SJSA1 (cell line): ENCODE measurements around the gene TNRC6B. TPM values are rescaled to one million over a fixed set of nuclear protein-coding genes. Genes with fewer than 3 reads are reported as not detected.

ENCODE experiments used
- DNase-seq, 2 experiments: peaks; one replicate each; pipeline ENCODE4 v3.0.0-alpha.2; 2015 to 2020; ENCODE audit warnings: low spot score in 2 of 2, low read depth in 1 of 2
- H3K27ac ChIP-seq: fragments of 250-450 bp; sonication (Bioruptor Pico); 2 replicates; pipeline ENCODE4 v1.5.1; 2020; ENCODE audit warnings: mild to moderate bottlenecking, moderate library complexity
- H3K27me3 ChIP-seq: fragments of 250-450 bp; sonication (Bioruptor Pico); replicated peaks from 2 replicates; pipeline ENCODE4 v1.5.1; 2020; ENCODE audit warnings: mild to moderate bottlenecking, moderate library complexity
- H3K36me3 ChIP-seq: fragments of 250-450 bp; sonication (Bioruptor Pico); 2 replicates; pipeline ENCODE4 v1.5.1; 2020; ENCODE audit warnings: mild to moderate bottlenecking
- H3K4me1 ChIP-seq: fragments of 250-450 bp; sonication (Bioruptor Pico); replicated peaks from 2 replicates; pipeline ENCODE4 v1.6.1; 2021; ENCODE audit warnings: mild to moderate bottlenecking
- H3K4me3 ChIP-seq: fragments of 250-450 bp; sonication (Bioruptor Pico); 2 replicates; pipeline ENCODE4 v1.5.1; 2020; ENCODE audit warnings: mild to moderate bottlenecking
- H3K9me3 ChIP-seq: fragments of 250-450 bp; sonication (Bioruptor Pico); replicated peaks from 2 replicates; pipeline ENCODE4 v1.5.1; 2020; ENCODE audit warnings: mild to moderate bottlenecking
- total RNA-seq: library from RNA; depleted of rRNA; stranded (reverse); fragments of >200 nt; shearing (Covaris generic); gene quantifications from 2 replicates; pipeline ENCODE4 v1.2.3, GENCODE V29; 2014

The TNRC6B gene
- total RNA-seq, 1 experiment from 2014 or later: 16.6 TPM

GRCh38 chr22:40231618-40232313 is 54.0 kb downstream of the TNRC6B start:
- Histone ChIP-seq H3K4me1 (no peaks in the 10 kb centered on the region), H3K27me3 (no peaks in the 10 kb centered on the region), H3K36me3 (peaks cover 16% of the 10 kb centered on the region), H3K9me3 (0 out of 2 replicates have a peak, but pooled peaks cover 2% of the 10 kb centered on the region), H3K27ac (no peak overlapping the region), H3K4me3 (no peak overlapping the region)
- DNase-seq: no peak

- no peak overlapping the region for H3K27ac ChIP-seq
- no peak overlapping the region for H3K4me3 ChIP-seq
- H3K9me3 ChIP-seq: 0 out of 2 replicates have a peak, but pooled peaks cover 2% of the 10 kb centered on the region
- no peaks in the 10 kb centered on the region for H3K27me3 ChIP-seq
- no peaks in the 10 kb centered on the region for H3K4me1 ChIP-seq
- DNase-seq: no peak
- peaks cover 24% of the 10 kb centered on the region for H3K36me3 ChIP-seq
These were observed 54.9 kb downstream of the TNRC6B start for GRCh38 chr22:40232624-40233023.

GRCh38 chr22:40233886-40234285 is 56.2 kb downstream of the TNRC6B start:
- no peak for DNase-seq
- no peak overlapping the region for H3K4me3 ChIP-seq

GRCh38 chr22:40234658-40235057 is 56.9 kb downstream of the TNRC6B start:
- peaks cover 19% of the 10 kb centered on the region for H3K4me1 ChIP-seq
- H3K27me3 ChIP-seq: no peaks in the 10 kb centered on the region
- no peak for DNase-seq
- H3K4me3 ChIP-seq: no peak overlapping the region
- peaks cover 24% of the 10 kb centered on the region for H3K36me3 ChIP-seq
- no peak overlapping the region for H3K27ac ChIP-seq
- H3K9me3 ChIP-seq: 0 out of 2 replicates have a peak, but pooled peaks cover 2% of the 10 kb centered on the region

More at GRCh38 chr22:40233886-40234285, 56.2 kb downstream of the TNRC6B start:
- Histone ChIP-seq H3K36me3 (peaks cover 25% of the 10 kb centered on the region), H3K27me3 (no peaks in the 10 kb centered on the region), H3K4me1 (peaks cover 12% of the 10 kb centered on the region), H3K27ac (no peak overlapping the region), H3K9me3 (0 out of 2 replicates have a peak, but pooled peaks cover 2% of the 10 kb centered on the region)

- H3K9me3 ChIP-seq: 0 out of 2 replicates have a peak, but pooled peaks cover 2% of the 10 kb centered on the region
- no peak overlapping the region for H3K4me3 ChIP-seq
- H3K27ac ChIP-seq: no peak overlapping the region
- H3K4me1 ChIP-seq: peaks cover 24% of the 10 kb centered on the region
- no peak for DNase-seq
- no peaks in the 10 kb centered on the region for H3K27me3 ChIP-seq
- H3K36me3 ChIP-seq: peaks cover 21% of the 10 kb centered on the region
These were observed 57.6 kb downstream of the TNRC6B start for GRCh38 chr22:40235308-40235707.

GRCh38 chr22:40236131-40236665 is 58.5 kb downstream of the TNRC6B start:
- Histone ChIP-seq H3K27ac (no peak overlapping the region), H3K4me3 (no peak overlapping the region), H3K4me1 (peaks cover 33% of the 10 kb centered on the region), H3K27me3 (no peaks in the 10 kb centered on the region), H3K9me3 (0 out of 2 replicates have a peak, but pooled peaks cover 2% of the 10 kb centered on the region), H3K36me3 (peaks cover 21% of the 10 kb centered on the region)
- no peak for DNase-seq

- Histone ChIP-seq H3K27me3 (no peaks in the 10 kb centered on the region), H3K4me1 (peaks cover 34% of the 10 kb centered on the region), H3K36me3 (peaks cover 17% of the 10 kb centered on the region), H3K4me3 (no peak overlapping the region), H3K27ac (no peak overlapping the region), H3K9me3 (0 out of 2 replicates have a peak, but pooled peaks cover 2% of the 10 kb centered on the region)
- no peak for DNase-seq
These were observed 59.5 kb downstream of the TNRC6B start for GRCh38 chr22:40237241-40237640.

- H3K4me1 ChIP-seq: peaks cover 34% of the 10 kb centered on the region
- H3K27ac ChIP-seq: peak overlapping the region; percentile 80
- H3K27me3 ChIP-seq: no peaks in the 10 kb centered on the region
- H3K4me3 ChIP-seq: no peak overlapping the region
- DNase-seq: no peak
- peaks cover 13% of the 10 kb centered on the region; the same call in 1 of the 2 replicates for H3K36me3 ChIP-seq
- 0 out of 2 replicates have a peak, but pooled peaks cover 2% of the 10 kb centered on the region for H3K9me3 ChIP-seq
These were observed 60.2 kb downstream of the TNRC6B start for GRCh38 chr22:40237788-40238424.

GRCh38 chr22:40238425-40239344 is 61.0 kb downstream of the TNRC6B start:
- Histone ChIP-seq H3K4me1 (peaks cover 34% of the 10 kb centered on the region), H3K36me3 (peaks cover 13% of the 10 kb centered on the region; the same call in 1 of the 2 replicates), H3K9me3 (0 out of 2 replicates have a peak, but pooled peaks cover 2% of the 10 kb centered on the region), H3K4me3 (peak overlapping the region; percentile 14), H3K27me3 (no peaks in the 10 kb centered on the region), H3K27ac (peak overlapping the region; percentile 80)
- peak; percentile 65 to 78 for DNase-seq

- Histone ChIP-seq H3K27ac (peak overlapping the region; percentile 80), H3K4me3 (no peak overlapping the region; the same call in 1 of the 2 replicates), H3K4me1 (peaks cover 34% of the 10 kb centered on the region), H3K27me3 (no peaks in the 10 kb centered on the region), H3K9me3 (0 out of 2 replicates have a peak, but pooled peaks cover 2% of the 10 kb centered on the region), H3K36me3 (peaks cover 13% of the 10 kb centered on the region; the same call in 1 of the 2 replicates)
- no peak for DNase-seq
These were observed 61.6 kb downstream of the TNRC6B start for GRCh38 chr22:40239345-40239683.

GRCh38 chr22:40240160-40240559 is 62.4 kb downstream of the TNRC6B start:
- 0 out of 2 replicates have a peak, but pooled peaks cover 2% of the 10 kb centered on the region for H3K9me3 ChIP-seq
- H3K36me3 ChIP-seq: peaks cover 18% of the 10 kb centered on the region; the same call in 1 of the 2 replicates
- no peak for DNase-seq

GRCh38 chr22:40240686-40241085 is 63.0 kb downstream of the TNRC6B start:
- no peak for DNase-seq
- Histone ChIP-seq H3K9me3 (no peaks in the 10 kb centered on the region), H3K4me3 (no peak overlapping the region), H3K27ac (no peak overlapping the region), H3K4me1 (peaks cover 34% of the 10 kb centered on the region), H3K27me3 (no peaks in the 10 kb centered on the region), H3K36me3 (peaks cover 18% of the 10 kb centered on the region; the same call in 1 of the 2 replicates)

More at GRCh38 chr22:40240160-40240559, 62.4 kb downstream of the TNRC6B start:
- no peak overlapping the region for H3K27ac ChIP-seq
- H3K27me3 ChIP-seq: no peaks in the 10 kb centered on the region
- H3K4me1 ChIP-seq: peaks cover 34% of the 10 kb centered on the region
- no peak overlapping the region for H3K4me3 ChIP-seq

GRCh38 chr22:40241200-40241763 is 63.6 kb downstream of the TNRC6B start:
- peaks cover 34% of the 10 kb centered on the region for H3K4me1 ChIP-seq
- H3K9me3 ChIP-seq: no peaks in the 10 kb centered on the region
- no peak overlapping the region for H3K27ac ChIP-seq
- peaks cover 20% of the 10 kb centered on the region; the same call in 1 of the 2 replicates for H3K36me3 ChIP-seq
- H3K4me3 ChIP-seq: no peak overlapping the region
- H3K27me3 ChIP-seq: no peaks in the 10 kb centered on the region
- no peak for DNase-seq
